DMS114 treated with DMSO at 0.1 percent for 48 hours (cell line): ENCODE measurements around the gene OPN4.
"Not testable (repeated sequence)": the region's sequence is repeated elsewhere in the genome, so short reads cannot be mapped to it uniquely, and the experiment has no call there.

ENCODE experiments used
- DNase-seq: peaks from one replicate; lab custom pipeline; 2025; ENCODE audit not compliant: unreplicated experiment; lab: John Stamatoyannopoulos, UW

Gene OPN4, protein sequence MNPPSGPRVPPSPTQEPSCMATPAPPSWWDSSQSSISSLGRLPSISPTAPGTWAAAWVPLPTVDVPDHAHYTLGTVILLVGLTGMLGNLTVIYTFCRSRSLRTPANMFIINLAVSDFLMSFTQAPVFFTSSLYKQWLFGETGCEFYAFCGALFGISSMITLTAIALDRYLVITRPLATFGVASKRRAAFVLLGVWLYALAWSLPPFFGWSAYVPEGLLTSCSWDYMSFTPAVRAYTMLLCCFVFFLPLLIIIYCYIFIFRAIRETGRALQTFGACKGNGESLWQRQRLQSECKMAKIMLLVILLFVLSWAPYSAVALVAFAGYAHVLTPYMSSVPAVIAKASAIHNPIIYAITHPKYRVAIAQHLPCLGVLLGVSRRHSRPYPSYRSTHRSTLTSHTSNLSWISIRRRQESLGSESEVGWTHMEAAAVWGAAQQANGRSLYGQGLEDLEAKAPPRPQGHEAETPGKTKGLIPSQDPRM

DNA sequence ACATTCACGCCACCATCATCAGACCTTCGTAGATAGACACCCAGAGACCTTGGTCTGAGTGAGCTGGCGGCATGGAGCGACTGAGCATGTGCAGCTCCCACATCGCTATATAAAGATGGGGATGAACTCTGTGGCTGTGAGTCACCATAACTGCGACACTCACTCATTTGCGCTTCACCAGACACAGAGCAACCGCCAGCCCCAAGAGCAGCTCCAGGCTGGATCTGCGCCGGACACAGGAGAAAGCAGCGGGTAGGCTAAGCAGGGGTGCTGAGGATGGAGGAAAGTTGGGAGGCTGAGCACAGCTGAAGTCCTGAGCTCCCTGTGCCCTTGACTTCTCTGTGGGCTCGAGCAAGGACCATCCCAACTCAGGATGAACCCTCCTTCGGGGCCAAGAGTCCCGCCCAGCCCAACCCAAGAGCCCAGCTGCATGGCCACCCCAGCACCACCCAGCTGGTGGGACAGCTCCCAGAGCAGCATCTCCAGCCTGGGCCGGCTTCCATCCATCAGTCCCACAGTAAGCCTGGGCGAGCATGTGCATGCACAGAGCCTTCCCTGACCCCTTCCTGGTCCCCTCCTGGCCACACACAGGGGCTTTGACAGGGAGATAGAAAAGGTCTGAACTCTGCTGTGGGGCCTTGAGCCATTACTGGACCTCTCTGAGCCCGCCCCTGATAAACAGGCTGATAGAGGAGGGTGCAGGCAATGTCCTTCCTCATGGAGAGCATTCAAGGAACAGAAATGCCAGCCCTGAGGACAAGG is at the start of gene OPN4:
Gene OPN4, plus strand, starts transcription at position 137 of the 762 bp plus-strand sequence. Its CDS starts 237 bp downstream, at position 374.
- no peak for DNase-seq

DNA sequence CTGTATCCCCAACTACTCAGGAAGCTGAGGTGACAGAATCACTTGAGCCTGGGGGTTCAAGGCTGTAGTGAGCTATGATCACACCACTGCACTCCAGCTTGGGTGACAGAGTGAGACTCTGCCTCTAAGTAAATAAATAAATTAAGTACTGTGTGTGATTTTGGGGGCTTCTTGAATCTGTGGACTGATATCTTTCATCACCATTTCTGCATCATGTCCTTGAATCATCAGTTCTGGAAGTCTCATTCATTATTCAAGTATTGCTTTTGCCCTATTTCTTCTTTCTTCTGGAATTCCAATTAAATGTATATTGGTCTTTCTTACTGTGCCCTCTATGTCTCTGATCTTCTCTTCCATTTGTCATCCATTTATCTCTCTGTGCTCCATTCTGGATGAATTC is 46.7 kb upstream of the OPN4 start:
- DNase-seq = no peak

DNA sequence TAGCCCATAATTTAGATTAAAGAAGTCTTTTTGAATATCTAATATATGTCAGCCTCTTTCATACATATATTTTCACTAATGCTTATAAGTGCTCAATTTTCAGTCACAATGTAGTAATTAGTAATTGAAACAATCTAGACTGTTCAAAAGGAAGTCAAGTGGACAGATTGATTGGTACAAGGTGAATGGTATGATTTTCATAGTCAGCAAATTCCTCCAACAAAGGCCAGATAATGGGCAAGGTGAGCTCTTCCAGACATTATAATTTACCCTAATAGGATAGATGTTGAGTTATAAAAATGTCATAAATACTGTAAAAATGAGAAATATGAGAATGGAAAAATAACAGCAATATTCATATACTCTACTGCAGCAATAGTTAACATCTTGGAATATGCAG is 44.4 kb upstream of the OPN4 start:
- DNase-seq = no peak

DNA sequence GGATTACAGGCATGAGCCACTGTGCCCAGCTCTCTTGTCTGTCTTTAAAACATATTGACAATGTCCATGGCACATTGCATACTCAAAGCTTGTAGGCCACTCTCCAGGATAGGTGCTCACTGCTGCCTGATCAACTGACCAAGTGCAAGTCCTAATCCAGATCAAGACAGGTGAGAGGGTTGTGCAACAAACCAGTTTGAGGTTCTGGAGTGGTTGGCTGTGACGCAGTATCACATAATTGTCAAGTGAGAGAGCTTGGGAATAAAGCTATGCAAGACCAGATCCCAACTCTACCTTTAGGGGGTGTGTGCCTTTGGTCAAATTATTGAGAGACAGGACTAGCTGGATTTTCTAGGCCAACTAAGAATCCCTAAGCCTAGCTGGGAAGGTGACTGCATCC is 43.0 kb upstream of the OPN4 start:
- DNase-seq = no peak

DNA sequence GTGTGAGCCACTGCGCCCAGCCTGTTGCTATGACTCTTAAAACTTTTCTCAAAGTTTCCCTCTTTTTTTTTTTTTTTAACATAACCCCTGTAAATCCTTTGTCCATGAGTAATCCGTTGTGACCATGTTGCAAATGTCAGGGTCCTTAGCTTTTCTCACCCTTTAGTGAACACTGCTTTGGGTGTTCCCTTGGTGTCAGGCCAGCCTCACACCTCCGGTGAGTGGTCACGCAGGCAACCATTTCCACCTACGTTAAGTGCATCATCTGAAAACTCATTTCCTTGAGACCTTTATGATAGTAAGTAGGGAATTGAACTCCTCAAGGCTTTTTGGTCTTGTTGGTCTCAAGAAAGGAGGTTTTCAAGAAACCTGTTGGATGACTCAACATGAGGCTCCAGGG is 41.3 kb upstream of the OPN4 start:
- no peak for DNase-seq

DNA sequence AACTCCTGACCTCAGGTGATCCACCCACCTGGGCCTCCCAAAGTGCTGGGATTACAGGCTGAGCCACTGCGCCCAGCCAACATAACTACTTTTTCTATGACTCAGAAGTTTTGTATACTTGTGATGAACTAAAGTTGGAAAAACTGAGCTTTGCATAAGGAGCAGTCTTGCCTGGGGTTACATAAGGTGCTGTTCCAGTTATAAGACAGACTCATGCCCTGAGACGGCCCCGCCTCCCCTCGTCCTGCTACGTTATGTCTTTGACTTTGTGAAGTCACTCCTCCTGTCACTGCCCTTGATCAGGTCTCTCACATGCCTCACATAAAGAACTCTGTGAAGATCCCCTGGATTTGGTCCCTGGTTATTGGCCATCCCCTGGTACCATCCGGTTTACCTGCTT is 40.4 kb upstream of the OPN4 start:
- DNase-seq = no peak

DNA sequence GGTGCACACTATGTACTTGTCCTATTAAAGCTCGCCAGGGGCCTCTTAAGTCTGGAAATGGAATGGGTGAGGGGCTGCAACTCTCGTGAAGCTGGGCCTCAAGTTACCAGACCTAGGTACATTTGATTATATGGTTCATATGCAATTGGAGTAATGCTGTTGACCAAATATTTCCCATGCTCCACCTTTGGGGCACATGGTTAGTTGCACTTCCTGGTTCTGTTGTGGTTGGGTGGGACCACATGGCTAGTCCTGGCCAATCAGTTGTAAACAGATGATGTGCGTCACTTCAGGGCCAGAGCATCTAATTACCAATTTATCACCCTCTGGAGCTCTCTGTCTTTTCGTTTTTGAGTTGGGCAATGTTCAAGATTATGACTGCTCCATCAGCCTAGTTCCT is 39.5 kb upstream of the OPN4 start:
- DNase-seq = no peak

DNA sequence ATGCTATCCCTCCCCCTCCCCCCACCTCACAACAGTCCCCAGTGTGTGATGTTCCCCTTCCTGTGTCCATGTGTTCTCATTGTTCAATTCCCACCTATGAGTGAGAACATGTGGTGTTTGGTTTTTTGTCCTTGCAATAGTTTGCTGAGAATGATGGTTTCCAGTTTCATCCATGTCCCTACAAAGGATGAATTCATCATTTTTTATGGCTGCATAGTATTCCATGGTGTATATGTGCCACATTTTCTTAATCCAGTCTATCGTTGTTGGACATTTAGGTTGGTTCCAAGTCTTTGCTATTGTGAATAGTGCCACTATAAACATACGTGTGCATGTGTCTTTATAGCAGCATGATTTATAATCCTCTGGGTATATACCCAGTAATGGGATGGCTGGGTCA is 37.1 kb upstream of the OPN4 start:
- not testable (repeated sequence) for DNase-seq

DNA sequence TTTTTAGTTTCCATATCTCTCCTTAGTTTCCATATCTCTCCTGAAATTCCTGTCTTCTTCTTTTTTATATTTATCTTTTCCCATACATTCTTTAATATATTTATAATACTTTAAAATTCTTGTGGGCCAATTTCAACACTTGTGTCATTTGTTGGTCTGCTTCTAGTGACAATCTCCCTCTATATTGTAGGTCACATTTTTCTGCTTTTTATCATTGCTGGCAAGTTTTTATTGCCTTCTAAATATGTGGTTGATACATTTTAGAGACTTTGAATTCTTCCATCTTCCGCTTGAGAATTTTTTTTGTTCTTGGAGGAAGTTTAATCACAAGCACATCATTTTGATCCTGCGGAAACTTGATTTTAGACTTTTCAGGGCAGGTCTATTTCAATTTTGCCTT is 26.0 kb upstream of the OPN4 start:
- no peak for DNase-seq

DNA sequence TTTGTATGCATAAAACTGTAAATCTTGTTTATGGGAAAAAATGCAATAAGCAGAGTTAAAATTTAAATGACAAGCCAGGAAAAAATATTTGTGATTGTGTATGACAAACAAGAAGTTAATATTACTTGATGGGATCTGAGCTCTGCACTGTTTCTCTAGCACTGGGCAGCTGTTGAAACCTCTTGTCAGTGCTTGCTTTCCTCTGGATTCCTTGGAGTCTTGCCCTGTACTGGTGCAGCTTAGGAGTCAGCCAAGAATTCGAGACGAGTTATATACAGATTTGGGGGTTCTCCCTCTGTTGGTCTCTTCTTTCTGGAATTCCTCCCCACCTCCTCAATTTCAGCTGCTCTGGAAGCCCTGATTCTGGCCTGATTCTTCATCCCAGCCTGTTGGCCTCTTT is 24.3 kb upstream of the OPN4 start:
- DNase-seq = no peak

DNA sequence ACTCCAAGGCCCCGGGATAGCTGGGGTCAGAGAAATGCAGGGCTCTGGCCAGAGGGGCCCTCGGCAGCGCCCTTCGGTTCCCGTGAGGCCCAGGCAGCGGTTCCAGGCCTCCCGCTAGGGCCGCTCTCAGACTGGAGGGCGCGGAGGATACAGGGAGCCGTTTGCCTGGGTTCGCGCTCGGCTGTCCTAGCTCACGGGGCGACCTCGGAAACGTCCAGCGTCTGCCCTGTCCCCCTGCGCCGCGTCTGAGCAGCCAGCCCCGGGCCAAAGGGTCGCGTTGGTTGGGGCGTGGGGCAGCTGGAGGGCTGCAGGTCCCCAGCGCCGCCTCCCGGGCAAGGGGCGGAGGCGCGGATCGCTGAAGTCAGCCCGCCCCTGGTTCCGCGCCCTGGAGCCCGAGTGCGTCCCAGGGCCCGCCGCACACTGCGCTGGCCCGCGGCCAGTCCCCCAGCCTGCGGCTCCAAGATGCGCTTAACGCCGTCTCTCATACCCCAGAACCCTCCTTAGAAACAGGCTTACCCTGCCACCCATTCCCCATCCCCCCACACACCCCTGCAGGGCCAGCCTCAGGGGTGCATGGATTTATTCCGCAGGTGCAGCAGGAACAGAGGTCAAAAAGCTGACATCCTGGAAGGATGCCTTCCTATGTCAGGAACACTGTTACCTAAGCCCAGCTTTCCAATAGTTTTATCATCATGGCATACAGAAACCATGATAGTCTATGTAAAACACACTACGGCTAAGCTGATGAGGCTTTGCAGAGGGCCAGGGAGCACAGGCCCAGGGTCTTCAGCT is 22.1 kb upstream of the OPN4 start:
- no peak for DNase-seq

DNA sequence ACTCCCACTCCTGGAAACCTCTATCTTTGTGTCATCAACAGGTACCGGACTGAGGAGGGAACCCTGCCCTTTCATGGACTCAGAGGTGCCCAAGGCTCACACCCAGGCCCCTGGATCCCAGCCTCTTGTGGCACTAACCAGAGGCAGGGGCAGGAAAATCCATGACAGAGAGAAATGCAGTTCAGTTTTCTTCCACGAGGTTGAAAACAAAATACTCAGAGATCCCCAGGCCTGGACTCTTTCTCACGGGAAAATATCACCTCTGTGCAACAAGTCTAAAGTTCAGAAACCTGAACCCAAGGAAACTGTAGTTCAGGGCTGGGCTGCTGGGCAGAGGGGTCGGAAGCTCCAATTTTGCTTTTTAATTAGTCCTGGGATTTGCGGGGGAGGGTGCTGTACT is 21.4 kb upstream of the OPN4 start:
- no peak for DNase-seq

DNA sequence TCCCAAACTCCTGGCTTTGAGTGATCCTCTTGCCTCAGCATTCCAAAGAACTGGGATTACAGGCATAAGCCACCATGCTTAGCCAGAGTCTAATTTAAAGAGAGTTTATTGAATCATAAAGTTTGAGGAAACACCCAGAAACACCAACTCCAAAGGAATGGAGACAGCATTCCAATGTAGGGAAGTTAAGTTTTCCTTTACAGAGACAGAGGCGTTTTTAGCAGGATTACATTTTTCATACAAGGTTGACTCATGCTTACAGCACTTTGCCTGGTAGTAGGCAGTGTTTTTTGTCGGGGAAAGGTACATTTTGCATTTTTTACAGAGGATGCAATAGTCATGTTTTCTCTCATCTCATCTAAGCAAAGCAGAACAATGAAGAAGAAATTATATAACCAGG is 18.9 kb upstream of the OPN4 start:
- no peak for DNase-seq

DNA sequence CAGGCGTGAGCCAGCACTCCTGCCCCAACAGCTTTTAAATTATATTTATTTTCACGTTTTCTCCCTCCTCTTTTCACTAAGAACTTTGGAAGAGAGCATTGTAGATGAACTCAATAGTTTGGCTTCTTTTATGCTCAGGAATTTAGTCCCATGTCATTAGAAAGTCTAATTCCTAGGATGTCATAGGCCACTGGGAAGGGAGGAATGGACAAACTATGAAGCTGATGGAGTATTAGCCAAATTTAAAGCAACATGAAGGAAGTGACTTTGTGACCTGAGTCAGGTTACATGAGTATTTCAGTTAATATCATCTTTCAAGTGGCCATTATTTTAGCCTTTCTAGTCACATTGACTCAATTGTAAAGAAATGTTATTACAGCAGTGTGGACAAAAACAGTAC is 18.0 kb upstream of the OPN4 start:
- no peak for DNase-seq

DNA sequence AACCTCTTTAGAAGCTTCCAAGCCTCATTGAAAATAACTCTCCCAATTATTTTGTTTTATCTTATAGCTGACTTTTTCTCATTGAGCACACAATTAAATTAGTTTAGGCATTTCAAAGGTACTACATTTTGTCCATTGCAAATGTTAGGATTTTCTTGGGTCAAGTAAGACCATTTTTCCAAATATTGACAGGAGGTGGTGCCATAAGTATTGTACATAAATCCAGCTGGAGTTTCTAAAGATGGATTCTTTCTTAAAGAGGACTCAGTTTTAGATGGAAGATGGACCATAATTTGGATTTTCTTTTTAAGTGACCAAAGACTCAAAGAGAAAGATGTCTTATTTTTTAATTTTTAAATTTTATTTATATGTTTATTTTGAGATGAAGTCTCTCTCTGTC is 12.3 kb upstream of the OPN4 start:
- no peak for DNase-seq

DNA sequence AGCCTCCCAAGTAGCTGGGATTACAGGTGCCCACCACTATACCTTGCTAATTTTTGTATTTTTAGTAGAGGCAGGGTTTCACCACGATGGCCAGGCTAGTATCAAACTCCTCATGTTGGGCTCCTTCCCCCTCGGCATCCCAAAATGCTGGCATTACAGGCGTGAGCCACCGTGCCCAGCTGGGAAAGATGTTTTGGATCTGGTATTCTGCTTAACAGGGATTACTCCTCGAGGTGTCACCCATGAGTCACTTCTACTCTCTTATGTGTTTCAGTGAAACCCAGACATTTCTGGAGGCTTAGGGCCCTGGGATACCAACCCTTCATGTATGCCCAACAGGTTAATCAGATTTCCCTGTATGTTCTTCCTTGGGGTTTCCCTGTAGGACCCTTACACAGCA is 11.8 kb upstream of the OPN4 start:
- no peak for DNase-seq

DNA sequence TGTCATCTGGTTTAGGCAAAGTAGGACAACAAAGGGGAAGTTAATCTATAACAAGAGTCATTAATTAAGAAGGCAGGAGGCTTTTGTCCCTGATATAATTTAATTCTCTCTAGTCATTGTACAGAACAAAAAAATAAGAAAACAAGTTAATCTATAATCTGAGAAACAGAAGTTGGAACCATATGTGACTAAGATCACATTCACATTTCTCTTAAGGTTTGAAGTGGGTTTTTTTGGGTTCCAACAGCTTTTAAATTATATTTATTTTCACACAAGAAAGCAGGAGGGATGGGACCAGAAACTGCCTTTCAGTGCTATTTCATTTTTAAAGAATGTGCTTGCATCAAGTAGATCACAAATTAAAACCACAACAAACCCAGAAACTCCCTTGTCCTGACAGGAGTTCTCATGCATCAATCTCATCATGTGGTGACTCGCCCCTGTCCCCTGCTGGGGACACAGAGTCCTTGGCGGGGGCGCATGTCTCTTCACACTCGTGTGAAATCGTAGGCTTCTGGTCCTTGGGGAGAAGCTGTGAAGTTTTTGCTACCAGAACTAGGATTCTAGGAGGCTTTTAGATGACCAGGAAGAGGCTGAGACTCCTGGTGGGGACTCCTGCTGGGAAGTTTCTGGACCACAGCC is 10.1 kb upstream of the OPN4 start:
- no peak for DNase-seq

DNA sequence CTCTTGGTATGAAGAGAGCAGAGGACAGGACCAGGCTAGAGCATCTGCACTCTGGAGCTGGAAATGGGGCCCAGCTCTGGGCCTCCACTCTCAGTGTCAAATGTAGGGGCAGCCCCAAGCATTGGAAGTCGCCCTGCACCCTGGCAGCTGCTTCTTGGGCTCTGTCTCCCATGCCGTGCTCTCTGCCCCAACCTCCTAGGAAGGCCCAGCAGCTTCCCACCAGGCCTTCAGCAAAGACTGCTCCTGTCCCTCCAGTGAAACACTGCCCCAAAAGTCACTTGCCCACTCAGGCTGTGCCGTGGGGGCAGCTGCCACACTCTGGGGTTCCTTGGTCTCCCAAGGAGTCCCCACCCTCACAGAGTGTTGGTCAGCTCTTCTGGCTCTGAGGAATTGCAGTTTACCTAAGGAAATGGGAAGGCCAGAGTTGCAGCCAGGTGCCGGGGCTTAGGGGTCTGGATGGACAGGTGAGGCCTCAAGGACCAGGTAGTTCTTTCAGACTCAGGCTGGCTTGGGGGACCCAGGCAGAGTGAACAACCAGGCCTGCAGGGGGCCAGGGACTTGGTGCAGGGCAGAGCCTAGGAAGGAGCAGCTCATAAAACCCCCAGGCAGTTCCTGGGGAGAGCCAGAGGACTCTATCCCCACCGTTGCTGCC is 9.4 kb upstream of the OPN4 start:
- DNase-seq = no peak

DNA sequence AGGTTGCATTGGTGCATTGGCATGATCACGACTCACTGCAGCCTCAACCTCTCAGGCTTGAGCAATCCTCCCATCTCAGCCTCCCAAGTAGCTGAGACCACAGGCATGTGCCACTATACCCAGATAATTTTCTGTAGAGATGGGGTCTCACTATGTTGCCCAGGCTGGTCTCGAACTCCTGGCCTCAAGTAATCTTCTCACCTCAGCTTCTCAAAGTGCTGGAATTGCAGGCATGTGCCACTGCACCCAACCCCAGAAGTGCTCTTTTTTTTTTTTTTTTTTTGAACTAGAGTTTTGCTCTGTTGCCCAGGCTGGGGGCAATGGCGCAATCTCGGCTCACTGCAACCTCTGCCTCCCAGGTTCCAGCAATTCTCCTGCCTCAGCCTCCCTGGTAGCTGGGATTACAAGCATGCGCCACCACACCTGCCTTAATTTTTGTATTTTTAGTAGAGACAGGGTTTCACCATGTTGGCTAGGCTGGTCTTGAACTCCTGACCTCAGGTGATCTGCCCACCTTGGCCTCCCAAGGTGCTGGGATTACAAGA is 8.7 kb upstream of the OPN4 start:
- not testable (repeated sequence) for DNase-seq

DNA sequence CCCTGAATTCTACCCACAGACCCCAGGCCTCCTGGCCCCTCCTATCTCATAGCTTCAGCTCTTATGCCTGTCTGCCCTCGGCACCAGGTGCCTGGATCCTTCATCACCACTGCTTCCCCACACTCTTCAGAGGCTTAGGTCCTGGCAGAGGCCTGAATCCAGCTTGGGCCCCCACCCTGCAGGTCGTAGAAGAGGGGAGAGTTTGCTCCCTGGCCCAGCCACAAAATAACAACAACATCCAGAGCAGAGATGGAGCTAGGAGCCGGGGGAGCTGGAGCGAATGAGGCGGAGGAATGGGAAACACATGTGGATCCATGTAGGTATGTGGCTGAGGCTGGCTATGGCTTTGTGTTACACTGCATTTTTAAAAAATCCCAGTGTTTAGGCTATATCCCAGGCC is 7.8 kb upstream of the OPN4 start:
- DNase-seq = no peak
